ENCODE data around the gene REG3A. TPM values are rescaled to one million over a fixed set of nuclear protein-coding genes. Genes with fewer than 3 reads are reported as not detected.

The REG3A gene
- total and polyA plus RNA-seq, 2 of the 8 experiments (the other 6 are each of a cell fraction or from before 2014, with no cell fraction given): not detected

- H4K8ac ChIP-seq (ENCODE audit: extremely low read depth, insufficient read depth, low read length): no peak overlapping the region
- no peaks in the 10 kb centered on the region for H4K20me1 ChIP-seq (replicated peaks in 1 of 2; ENCODE audit: control insufficient read depth in 1 of 2, insufficient read depth in 2 of 2, low read length in 2 of 2)
- no peak overlapping the region for H3K27ac ChIP-seq (ENCODE audit: low read depth, low read length)
- H3K14ac ChIP-seq (ENCODE audit: insufficient read length): no peak overlapping the region
- H3K4me2 ChIP-seq (ENCODE audit: insufficient read depth in 1 of 2, low read depth in 2 of 2, low read length in 2 of 2): no peak overlapping the region
- no peak overlapping the region for H4K91ac ChIP-seq (replicated peaks; ENCODE audit: insufficient read length, low read length)
- H3K56ac ChIP-seq (replicated peaks; ENCODE audit: insufficient read length, low read depth, low read length): no peak overlapping the region
- no peak overlapping the region for H2BK12ac ChIP-seq (ENCODE audit: low read depth, low read length)
- no peak overlapping the region for H3K4me3 ChIP-seq (ENCODE audit: extremely low read depth in 1 of 4, insufficient read depth in 2 of 4, low read depth in 3 of 4, low read length in 4 of 4)
- H3K9me3 ChIP-seq (ENCODE audit: insufficient read depth in 2 of 2, low read depth in 1 of 2, low read length in 1 of 2): no peaks in the 10 kb centered on the region
- H2BK120ac ChIP-seq (replicated peaks; ENCODE audit: low read depth, low read length): no peak overlapping the region
- CTCF ChIA-PET (ENCODE audit: partially characterized antibody): no interaction called here
- H2BK20ac ChIP-seq (ENCODE audit: low read length): no peak overlapping the region
- no peaks in the 10 kb centered on the region for H3K23me2 ChIP-seq (ENCODE audit: low read depth, low read length)
- H2BK15ac ChIP-seq (ENCODE audit: low read length): no peak overlapping the region
- POLR2A ChIA-PET (ENCODE audit: partially characterized antibody): no interaction called here
- no peaks in the 10 kb centered on the region for H3K4me1 ChIP-seq (replicated peaks in 1 of 4; ENCODE audit: control insufficient read depth in 3 of 4, insufficient read depth in 4 of 4, low read length in 3 of 4)
- no peak overlapping the region for H3K23ac ChIP-seq (ENCODE audit: insufficient read length)
- no peak overlapping the region for H2BK5ac ChIP-seq (ENCODE audit: low read depth, low read length)
- no peak overlapping the region for H3K9ac ChIP-seq (replicated peaks in 1 of 4; ENCODE audit: extremely low read depth in 1 of 4, low read depth in 3 of 4, low read length in 3 of 4)
- no peak overlapping the region for H2AFZ ChIP-seq (ENCODE audit: low read length)
- no peak overlapping the region for H3K18ac ChIP-seq (ENCODE audit: extremely low read depth, low read length)
- no peak overlapping the region for H2AK5ac ChIP-seq (ENCODE audit: low read depth, low read length)
- no peaks in the 10 kb centered on the region for H3K79me1 ChIP-seq (ENCODE audit: low read depth, low read length)
- no peak for FAIRE-seq
- no peaks in the 10 kb centered on the region for H3K79me2 ChIP-seq (ENCODE audit: control insufficient read depth in 1 of 2, insufficient read depth in 2 of 2, low read length in 2 of 2)
- no peaks in the 10 kb centered on the region for H3K36me3 ChIP-seq (ENCODE audit: control insufficient read depth in 2 of 4, insufficient read depth in 4 of 4, low read length in 3 of 4)
- 90% methylated on average over 4 of the region's 4 CpGs; no CpG with 5 or more reads in 1 of the 2 experiments for WGBS, 2 experiments (ENCODE audit: extremely low coverage in 1 of 2, insufficient coverage in 1 of 2, insufficient read length in 1 of 2, insufficient replicate concordance in 2 of 2, low coverage in 1 of 2, low lambda C conversion rate in 2 of 2, missing lambda C conversion rate in 1 of 2)
- no peaks in the 10 kb centered on the region for H3K27me3 ChIP-seq (replicated peaks in 1 of 4; ENCODE audit: control insufficient read depth in 3 of 4, extremely low read depth in 1 of 4, insufficient read depth in 3 of 4, low read length in 3 of 4)
- DNase-seq (ENCODE audit: low read depth in 1 of 2, low spot score in 2 of 2): no peak
- H3K4ac ChIP-seq (replicated peaks; ENCODE audit: insufficient read length, low read depth, low read length): no peak overlapping the region
- H4K5ac ChIP-seq (ENCODE audit: insufficient read length, low read depth, low read length): no peak overlapping the region
- no peak for TF ChIP-seq ATF2 (IDR thresholded peaks at IDR 0.05; ENCODE audit: low read length)
- TF ChIP-seq POLR2A (IDR thresholded peaks at IDR 0.05; ENCODE audit: control extremely low read depth in 1 of 2, low read depth in 2 of 2, low read length in 2 of 2): no peak
- TF ChIP-seq SIRT6 (IDR thresholded peaks at IDR 0.05; ENCODE audit: low read length): no peak
- TF ChIP-seq, protein P1, sequence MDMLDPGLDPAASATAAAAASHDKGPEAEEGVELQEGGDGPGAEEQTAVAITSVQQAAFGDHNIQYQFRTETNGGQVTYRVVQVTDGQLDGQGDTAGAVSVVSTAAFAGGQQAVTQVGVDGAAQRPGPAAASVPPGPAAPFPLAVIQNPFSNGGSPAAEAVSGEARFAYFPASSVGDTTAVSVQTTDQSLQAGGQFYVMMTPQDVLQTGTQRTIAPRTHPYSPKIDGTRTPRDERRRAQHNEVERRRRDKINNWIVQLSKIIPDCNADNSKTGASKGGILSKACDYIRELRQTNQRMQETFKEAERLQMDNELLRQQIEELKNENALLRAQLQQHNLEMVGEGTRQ (IDR thresholded peaks at IDR 0.05; ENCODE audit: low read length): no peak
- no peak for TF ChIP-seq CREB1 (IDR thresholded peaks at IDR 0.05)
- no peak for TF ChIP-seq MAFK (IDR thresholded peaks at IDR 0.05; ENCODE audit: low read depth, low read length)
- TF ChIP-seq RXRA (IDR thresholded peaks at IDR 0.05; ENCODE audit: insufficient read depth, low read depth, low read length): no peak
- TF ChIP-seq SAP30 (IDR thresholded peaks at IDR 0.05; ENCODE audit: insufficient read depth, insufficient replicate concordance, low read length): no peak
- TF ChIP-seq CTBP2 (IDR thresholded peaks at IDR 0.05; ENCODE audit: borderline replicate concordance, insufficient read depth, insufficient read length, low read length): no peak
- no peak for TF ChIP-seq ZNF274 (IDR thresholded peaks at IDR 0.05; ENCODE audit: borderline replicate concordance, extremely low read depth, low read length)
- TF ChIP-seq SP4 (IDR thresholded peaks at IDR 0.05; ENCODE audit: low read length): no peak
- TF ChIP-seq CEBPB (IDR thresholded peaks at IDR 0.05; ENCODE audit: low read depth, low read length): no peak
- TF ChIP-seq BCL11A (IDR thresholded peaks at IDR 0.05; ENCODE audit: low read depth in 2 of 2, low read length in 2 of 2): no peak
Measured at GRCh38 chr2:79131687-79132086, 27.9 kb downstream of the REG3A start.

Data from H1 (cell line).